SK-N-SH (cell line): ENCODE data around the gene CEACAM19. TPM values are rescaled to one million over a fixed set of nuclear protein-coding genes. Genes with fewer than 3 reads are reported as not detected.

Source experiments
- CTCF ChIA-PET: fragments of 300-600, 350-600 bp; formaldehyde crosslinking; extraction: SDS; loops from one replicate; lab custom pipeline; 2021; lab: Yijun Ruan, JAX
- POLR2A ChIA-PET: fragments of 350-600 bp; sonication (Branson Sonifier 250); formaldehyde crosslinking; extraction: SDS; loops from one replicate; lab custom pipeline; 2020; ENCODE audit warnings: antibody characterized with exemption, inconsistent platforms; lab: Yijun Ruan, JAX
- DNase-seq: peaks from one replicate; pipeline ENCODE4 v3.0.0; 2012
- H2AFZ ChIP-seq: fragments of 200-600 bp; sonication (generic); 2 replicates; pipeline ENCODE4 v1.8.1; 2016; ENCODE audit warnings: antibody characterized with exemption, mild to moderate bottlenecking, low read depth
- H3F3A ChIP-seq: fragments of 200-600 bp; sonication (generic); replicated peaks from 2 replicates; pipeline ENCODE3; 2016; ENCODE audit warnings: antibody characterized with exemption, mild to moderate bottlenecking; ENCODE audit not compliant: insufficient read depth
- H3K27ac ChIP-seq, 2 experiments: fragments of 200-500 bp in 1 of 2; fragments of 200-600 bp in 1 of 2; sonication (Bioruptor generic) in 1 of 2; sonication (generic), shearing (Covaris generic) in 1 of 2; 2 replicates each; pipeline versions ENCODE4 v1.5.1 to v1.6.1; 2014 to 2016; ENCODE audit warnings: low read depth in 2 of 2, inconsistent platforms in 1 of 2, low read length in 1 of 2, mild to moderate bottlenecking in 1 of 2, mixed read lengths in 1 of 2
- H3K27me3 ChIP-seq: fragments of 200-600 bp; sonication (generic), shearing (Covaris generic); 2 replicates; pipeline ENCODE4 v1.6.1; 2016; ENCODE audit warnings: mixed run types; ENCODE audit not compliant: insufficient read depth
- H3K36me3 ChIP-seq, 2 experiments: fragments of 200-500 bp in 1 of 2; fragments of 200-600 bp in 1 of 2; sonication (Bioruptor generic) in 1 of 2; sonication (generic) in 1 of 2; replicated peaks in 1 of 2; 2 replicates each; pipeline versions ENCODE3 to v1.5.1; 2014 to 2016; ENCODE audit warnings: low read length in 1 of 2, mild to moderate bottlenecking in 1 of 2; ENCODE audit not compliant: insufficient read depth in 2 of 2, control insufficient read depth in 1 of 2
- H3K4me1 ChIP-seq, 2 experiments: fragments of 200-500 bp in 1 of 2; fragments of 200-600 bp in 1 of 2; sonication (Bioruptor generic) in 1 of 2; sonication (generic), shearing (Covaris generic) in 1 of 2; 2 replicates each; pipeline versions ENCODE4 v1.5.1 to v1.6.1; 2014 to 2016; ENCODE audit warnings: low read depth in 1 of 2, low read length in 1 of 2, mixed run types in 1 of 2; ENCODE audit not compliant: insufficient read depth in 2 of 2, control insufficient read depth in 1 of 2
- H3K4me2 ChIP-seq: fragments of 200-600 bp; sonication (generic), shearing (Covaris generic); 2 replicates; pipeline ENCODE4 v1.6.1; 2017; ENCODE audit warnings: mixed run types
- H3K4me3 ChIP-seq, 2 experiments: fragments of 200-500 bp in 1 of 2; fragments of 200-600 bp in 1 of 2; sonication (Bioruptor generic) in 1 of 2; sonication (generic), shearing (Covaris generic) in 1 of 2; 2 replicates each; pipeline versions ENCODE4 v1.5.1 to v1.8.1; 2014 to 2016; ENCODE audit warnings: low read depth in 2 of 2, inconsistent platforms in 1 of 2, low read length in 1 of 2, mild to moderate bottlenecking in 1 of 2, mixed read lengths in 1 of 2, moderate library complexity in 1 of 2
- H3K79me2 ChIP-seq: fragments of 200-600 bp; sonication (generic); 2 replicates; pipeline ENCODE4 v1.8.1; 2017; ENCODE audit warnings: mild to moderate bottlenecking; ENCODE audit not compliant: insufficient read depth
- H3K9ac ChIP-seq: fragments of 200-600 bp; sonication (generic); 2 replicates; pipeline ENCODE4 v1.6.1; 2017; ENCODE audit warnings: mixed run types
- H3K9me2 ChIP-seq: fragments of 200-600 bp; sonication (generic); 2 replicates; pipeline ENCODE4 v1.6.1; 2017; ENCODE audit warnings: mixed run types
- H3K9me3 ChIP-seq: fragments of 200-600 bp; sonication (generic); 2 replicates; pipeline ENCODE4 v1.6.1; 2017; ENCODE audit warnings: mixed run types, mild to moderate bottlenecking, moderate library complexity
- H4K20me1 ChIP-seq: fragments of 200-600 bp; sonication (generic); 2 replicates; pipeline ENCODE4 v1.6.1; 2017; ENCODE audit warnings: mild to moderate bottlenecking, mixed run types; ENCODE audit not compliant: insufficient read depth
- CTCF ChIP-seq: fragments of 200-600 bp; sonication (generic); IDR thresholded peaks from 2 replicates; pipeline ENCODE4 v1.6.1; 2017; ENCODE audit warnings: antibody characterized with exemption, mild to moderate bottlenecking, moderate library complexity
- ELF1 ChIP-seq: IDR thresholded peaks from 2 replicates; pipeline ENCODE4 v1.4.0; 2012
- EP300 ChIP-seq, 2 experiments: IDR thresholded peaks; 2 replicates each; pipeline versions ENCODE4 v1.4.0 to v1.6.1; 2012; ENCODE audit warnings: borderline replicate concordance in 1 of 2, low read depth in 1 of 2, low read length in 1 of 2
- FOXJ3 ChIP-seq: sonication (generic); formaldehyde crosslinking; IDR thresholded peaks from 2 replicates; pipeline ENCODE4 v1.5.1; 2020; ENCODE audit warnings: mild to moderate bottlenecking, missing genetic modification reagents
- GATA2 ChIP-seq: sonication (generic); formaldehyde crosslinking; IDR thresholded peaks from 2 replicates; pipeline ENCODE4 v1.5.0; 2020; ENCODE audit warnings: mild to moderate bottlenecking, missing genetic modification reagents
- JUND ChIP-seq: IDR thresholded peaks from 2 replicates; pipeline ENCODE4 v1.4.0; 2012
- MEF2A ChIP-seq: IDR thresholded peaks from 2 replicates; pipeline ENCODE4 v1.4.0; 2012; ENCODE audit warnings: low read depth, borderline replicate concordance
- NFIC ChIP-seq: IDR thresholded peaks from 2 replicates; pipeline ENCODE4 v1.4.0; 2012; ENCODE audit warnings: borderline replicate concordance
- POLR2AphosphoS5 ChIP-seq: IDR thresholded peaks from 2 replicates; pipeline ENCODE4 v1.6.1; 2012; ENCODE audit warnings: low read depth, low read length
- REST ChIP-seq: IDR thresholded peaks from 2 replicates; pipeline ENCODE4 v1.6.1; 2012; ENCODE audit warnings: mild to moderate bottlenecking, low read depth, low read length, moderate library complexity
- RXRA ChIP-seq: IDR thresholded peaks from 2 replicates; pipeline ENCODE4 v1.4.0; 2012; ENCODE audit warnings: low read depth, mild to moderate bottlenecking, borderline replicate concordance
- SMC3 ChIP-seq: IDR thresholded peaks from 2 replicates; pipeline ENCODE4 v1.6.1; 2012; ENCODE audit warnings: low read depth, low read length, improper control_type of control experiment
- TCF12 ChIP-seq: IDR thresholded peaks from 2 replicates; pipeline ENCODE4 v1.4.0; 2012
- ZBTB33 ChIP-seq: IDR thresholded peaks from 2 replicates; pipeline ENCODE4 v1.4.0; 2012; ENCODE audit warnings: low read depth, borderline replicate concordance
- WGBS: methylation state at CpG from one replicate; pipeline ENCODE4 v1.1.6; 2017; ENCODE audit warnings: low lambda C conversion rate; 5-methylcytosine and 5-hydroxymethylcytosine counted together
- polyA plus RNA-seq, 3 experiments: library from polyadenylated mRNA; depleted of rRNA; stranded (reverse); fragments of >200 nt; gene quantifications; 2 replicates each; pipeline ENCODE4 v1.2.3, GENCODE V29; 2012

CEACAM19 gene
- polyA plus RNA-seq, 1 of the 3 experiments (the other 2 are of a cell fraction), result 2.0 TPM

GRCh38 chr19:44694184-44694579, 22.9 kb downstream of the CEACAM19 start:
- TF ChIP-seq GATA2 (CRISPR knock-in tag) (no peak), EP300 (IDR thresholded peaks at IDR 0.05; ENCODE audit: borderline replicate concordance in 1 of 2, low read depth in 1 of 2, low read length in 1 of 2) (no peak), SMC3 (no peak), CTCF (peak; percentile 50)
- Histone ChIP-seq H3K79me2 (no peaks in the 10 kb centered on the region), H3K4me1 (peaks cover 0 to 10% of the 10 kb centered on the region in 2 experiments; a peak in 3 of 4 replicates), H3K4me3 (no peak overlapping the region), H4K20me1 (no peaks in the 10 kb centered on the region), H3K9me3 (no peaks in the 10 kb centered on the region), H3K27ac (no peak overlapping the region), H3K9ac (no peak overlapping the region), H3F3A (peaks cover 13% of the 10 kb centered on the region), H3K36me3 (no peaks in the 10 kb centered on the region), H3K4me2 (no peak overlapping the region), H3K9me2 (no peaks in the 10 kb centered on the region), H3K27me3 (no peaks in the 10 kb centered on the region), H2AFZ (no peak overlapping the region)
- DNase-seq, result no peak
- ChIA-PET POLR2A (no interaction called here), CTCF (interaction anchor here (1.0 to 8.1 kb wide), 3 partner anchors 30 to 123 kb away, joined by 3 to 71 read pairs (median 6); no protein-coding TSS in a partner anchor)
- WGBS, result 79% methylated on average over 2 of the region's 2 CpGs

- Histone ChIP-seq H3K9me2 (no peaks in the 10 kb centered on the region), H3K4me2 (no peak overlapping the region), H3K79me2 (no peaks in the 10 kb centered on the region), H3F3A (peaks cover 9% of the 10 kb centered on the region), H3K27ac (no peak overlapping the region), H2AFZ (no peak overlapping the region), H3K9me3 (no peaks in the 10 kb centered on the region), H3K4me3 (no peak overlapping the region), H3K4me1 (peaks cover 0 to 5% of the 10 kb centered on the region in 2 experiments; a peak in 3 of 4 replicates), H4K20me1 (no peaks in the 10 kb centered on the region), H3K36me3 (no peaks in the 10 kb centered on the region), H3K9ac (no peak overlapping the region), H3K27me3 (no peaks in the 10 kb centered on the region)
- no peak for DNase-seq
- POLR2A ChIA-PET, result no interaction called here
- CTCF ChIA-PET, result interaction anchor here (0.9 kb wide), 1 partner anchor 26 kb away, joined by 3 read pairs; no protein-coding TSS in a partner anchor
- 56% methylated on average over 19 of the region's 22 CpGs for WGBS
- TF ChIP-seq RXRA (no peak), ELF1 (no peak), ZBTB33 (no peak), TCF12 (no peak), JUND (no peak), POLR2AphosphoS5 (no peak), MEF2A (no peak), REST (no peak), NFIC (no peak), CTCF (no peak), FOXJ3 (CRISPR knock-in tag) (no peak)
Measured at GRCh38 chr19:44696939-44697669, 25.8 kb downstream of the CEACAM19 start.
